Measurements from ENCODE around the gene GRHPR.

GRCh38 chr9:37468620-37469019 lies 46.1 kb downstream of the GRHPR start:
- TF ChIP-seq, protein P1, sequence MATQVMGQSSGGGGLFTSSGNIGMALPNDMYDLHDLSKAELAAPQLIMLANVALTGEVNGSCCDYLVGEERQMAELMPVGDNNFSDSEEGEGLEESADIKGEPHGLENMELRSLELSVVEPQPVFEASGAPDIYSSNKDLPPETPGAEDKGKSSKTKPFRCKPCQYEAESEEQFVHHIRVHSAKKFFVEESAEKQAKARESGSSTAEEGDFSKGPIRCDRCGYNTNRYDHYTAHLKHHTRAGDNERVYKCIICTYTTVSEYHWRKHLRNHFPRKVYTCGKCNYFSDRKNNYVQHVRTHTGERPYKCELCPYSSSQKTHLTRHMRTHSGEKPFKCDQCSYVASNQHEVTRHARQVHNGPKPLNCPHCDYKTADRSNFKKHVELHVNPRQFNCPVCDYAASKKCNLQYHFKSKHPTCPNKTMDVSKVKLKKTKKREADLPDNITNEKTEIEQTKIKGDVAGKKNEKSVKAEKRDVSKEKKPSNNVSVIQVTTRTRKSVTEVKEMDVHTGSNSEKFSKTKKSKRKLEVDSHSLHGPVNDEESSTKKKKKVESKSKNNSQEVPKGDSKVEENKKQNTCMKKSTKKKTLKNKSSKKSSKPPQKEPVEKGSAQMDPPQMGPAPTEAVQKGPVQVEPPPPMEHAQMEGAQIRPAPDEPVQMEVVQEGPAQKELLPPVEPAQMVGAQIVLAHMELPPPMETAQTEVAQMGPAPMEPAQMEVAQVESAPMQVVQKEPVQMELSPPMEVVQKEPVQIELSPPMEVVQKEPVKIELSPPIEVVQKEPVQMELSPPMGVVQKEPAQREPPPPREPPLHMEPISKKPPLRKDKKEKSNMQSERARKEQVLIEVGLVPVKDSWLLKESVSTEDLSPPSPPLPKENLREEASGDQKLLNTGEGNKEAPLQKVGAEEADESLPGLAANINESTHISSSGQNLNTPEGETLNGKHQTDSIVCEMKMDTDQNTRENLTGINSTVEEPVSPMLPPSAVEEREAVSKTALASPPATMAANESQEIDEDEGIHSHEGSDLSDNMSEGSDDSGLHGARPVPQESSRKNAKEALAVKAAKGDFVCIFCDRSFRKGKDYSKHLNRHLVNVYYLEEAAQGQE (IDR thresholded peaks at IDR 0.05), result no peak
- no peak for TF ChIP-seq RXRA (IDR thresholded peaks at IDR 0.05)

All from liver (tissue), 2 donors.